Left ventricle myocardium superior (tissue), 1 donor: ENCODE measurements around the gene CDK11B. TPM values are rescaled to one million over a fixed set of nuclear protein-coding genes. Genes with fewer than 3 reads are reported as not detected.
"Not testable (repeated sequence)": the region's sequence is repeated elsewhere in the genome, so short reads cannot be mapped to it uniquely, and the experiment has no call there.

Experiments
- ATAC-seq: fragments of 200-7000 bp; cut with Tn5 transposase; one replicate; pipeline ENCODE4 v1.9.1; 2020; ENCODE audit warnings: mild to moderate bottlenecking, moderate library complexity
- DNase-seq: peaks from one replicate; pipeline ENCODE4 v3.0.0-alpha.2; 2020
- intact Hi-C: fragments of 100-400 bp; cut with micrococcal nuclease; formaldehyde crosslinking; loops from one replicate; pipeline ENCODE4 v1.11.0; 2022
- total RNA-seq: library from RNA; stranded (reverse); fragmentation: NEBNext Ultra II Directional; extraction: Animal tissue kit (Norgen Biotek cat#: 25700); gene quantifications from one replicate; pipeline ENCODE4 v1.2.1, GENCODE V29; 2021
- donor health status: DM: no; HTN: yes; CAD: no; lungs with severe emphysema.

CDK11B gene
- total RNA-seq, 1 donor from 2014 or later: 26.1 TPM

- DNase-seq (peak; percentile 50), ATAC-seq (no peak)
- intact Hi-C loops: no loop called here
Measured at GRCh38 chr1:1665815-1666251, 7.0 kb upstream of the CDK11B start.

GRCh38 chr1:1664941-1665814 is 6.4 kb upstream of the CDK11B start:
- intact Hi-C loops: no loop called here
- DNase-seq (peak; percentile 19), ATAC-seq (no peak)

- DNase-seq, ATAC-seq, intact Hi-C loops: not testable (repeated sequence)
Measured at GRCh38 chr1:1664318-1664717, 5.5 kb upstream of the CDK11B start.

- intact Hi-C loops, ATAC-seq: not testable (repeated sequence)
- peak; percentile 21 for DNase-seq
Measured at GRCh38 chr1:1662830-1663560, 4.2 kb upstream of the CDK11B start.

DNA sequence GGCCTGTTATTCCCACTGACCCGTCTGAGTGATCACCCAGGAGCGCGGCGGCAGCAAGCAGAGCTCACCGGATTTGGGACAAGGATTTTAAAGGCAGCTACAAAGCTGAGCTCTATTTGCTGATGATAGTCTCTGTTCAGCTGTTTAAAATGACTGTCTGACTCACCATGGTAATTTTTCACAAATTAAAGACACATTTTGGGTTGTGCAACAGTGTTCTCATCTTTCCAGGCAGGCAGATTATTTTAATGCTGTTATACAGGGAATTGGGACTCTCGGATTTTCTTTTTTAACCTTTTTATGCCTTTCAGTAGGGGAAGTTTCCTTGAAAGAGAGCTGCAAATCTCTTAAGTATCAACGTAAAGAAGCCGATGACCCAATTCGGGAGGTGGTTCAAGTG is 3.6 kb upstream of the CDK11B start:
- DNase-seq, intact Hi-C loops: not testable (repeated sequence)

GRCh38 chr1:1648265-1648664 is 10.5 kb downstream of the CDK11B start:
- DNase-seq, intact Hi-C loops, ATAC-seq: not testable (repeated sequence)

More for the DNA sequence above, 3.6 kb upstream of the CDK11B start:
- ATAC-seq: not testable (repeated sequence)

- ATAC-seq, DNase-seq, intact Hi-C loops: not testable (repeated sequence)
Measured at GRCh38 chr1:1647567-1648241, 11.1 kb downstream of the CDK11B start.

GRCh38 chr1:1646326-1646725 is 12.5 kb downstream of the CDK11B start:
- intact Hi-C loops, DNase-seq, ATAC-seq: not testable (repeated sequence)

GRCh38 chr1:1640711-1641461 is 17.9 kb downstream of the CDK11B start:
- DNase-seq: not testable (repeated sequence)

GRCh38 chr1:1640081-1640480 is 18.7 kb downstream of the CDK11B start:
- intact Hi-C loops, DNase-seq, ATAC-seq: not testable (repeated sequence)

More at GRCh38 chr1:1640711-1641461, 17.9 kb downstream of the CDK11B start:
- ATAC-seq, intact Hi-C loops: not testable (repeated sequence)

- DNase-seq, intact Hi-C loops, ATAC-seq: not testable (repeated sequence)
Measured at GRCh38 chr1:1639368-1639767, 19.4 kb downstream of the CDK11B start.

DNA sequence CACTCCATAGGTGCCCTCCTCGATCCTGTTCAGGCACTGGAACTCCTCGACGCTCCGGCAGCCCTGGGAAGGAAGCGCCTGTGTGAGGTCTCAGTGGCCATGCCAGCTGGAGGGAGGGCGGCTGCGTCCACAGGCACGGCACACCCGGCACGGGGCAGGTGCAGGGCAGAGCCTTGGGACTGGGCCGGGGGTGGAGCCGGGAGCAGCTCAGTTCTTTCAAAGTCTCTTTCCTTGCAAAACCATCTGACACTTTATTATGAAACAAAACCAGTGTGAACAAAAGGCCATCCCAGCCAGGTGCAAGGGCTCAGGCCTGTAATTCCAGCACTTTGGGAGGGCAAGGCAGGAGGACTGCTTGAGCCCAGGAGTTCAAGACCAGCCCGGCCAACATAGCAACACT is 20.3 kb downstream of the CDK11B start:
- ATAC-seq, DNase-seq, intact Hi-C loops: not testable (repeated sequence)

DNA sequence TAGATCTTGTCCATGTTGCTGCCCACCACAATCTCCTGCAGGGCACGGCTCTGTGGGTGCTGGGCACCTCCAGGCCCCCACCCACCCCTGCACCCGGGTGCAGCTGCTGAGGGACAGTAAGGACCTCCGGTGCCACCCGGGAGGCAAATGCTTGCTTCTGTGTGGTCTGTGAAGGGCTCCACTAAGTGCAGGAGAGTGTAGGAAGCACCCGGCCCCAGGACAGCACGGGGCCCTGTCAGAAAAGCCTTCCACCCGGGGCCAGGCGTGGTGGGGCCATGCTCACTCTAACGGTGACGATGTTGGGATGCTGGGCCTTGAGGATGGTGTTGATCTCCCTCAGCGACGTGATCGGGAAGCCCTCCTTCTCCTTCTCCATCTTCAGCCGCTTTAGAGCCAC is 21.3 kb downstream of the CDK11B start:
- DNase-seq, intact Hi-C loops, ATAC-seq: not testable (repeated sequence)

GRCh38 chr1:1636621-1637478 is 22.0 kb downstream of the CDK11B start:
- intact Hi-C loops, ATAC-seq: not testable (repeated sequence)
- DNase-seq: peak; percentile 20

DNA sequence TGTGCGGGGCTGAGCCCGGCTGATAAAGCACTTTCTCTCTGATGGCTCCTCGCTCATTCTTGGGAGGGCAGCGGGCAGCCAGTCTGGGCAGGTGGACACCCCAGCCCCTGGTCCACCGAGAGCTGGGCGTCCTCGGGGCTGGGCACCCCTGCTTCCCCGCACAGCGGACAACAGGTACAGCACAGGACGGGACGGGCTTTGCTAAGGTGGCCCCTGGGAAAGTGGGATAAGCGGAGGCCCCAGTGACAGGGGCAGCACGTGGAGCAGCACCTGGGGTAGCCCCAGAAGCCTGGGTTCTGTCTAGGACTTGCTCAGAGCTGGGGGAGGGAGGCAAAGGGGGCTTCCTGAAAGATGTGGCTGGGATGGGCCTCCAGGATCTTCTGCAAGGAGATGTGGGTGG is 24.2 kb downstream of the CDK11B start:
- peak; percentile 24 for DNase-seq

GRCh38 chr1:1633409-1633808 is 25.4 kb downstream of the CDK11B start:
- intact Hi-C loops: not testable (repeated sequence)
- peak; percentile 45 for ATAC-seq

More for the DNA sequence above, 24.2 kb downstream of the CDK11B start:
- intact Hi-C loops, ATAC-seq: not testable (repeated sequence)

DNA sequence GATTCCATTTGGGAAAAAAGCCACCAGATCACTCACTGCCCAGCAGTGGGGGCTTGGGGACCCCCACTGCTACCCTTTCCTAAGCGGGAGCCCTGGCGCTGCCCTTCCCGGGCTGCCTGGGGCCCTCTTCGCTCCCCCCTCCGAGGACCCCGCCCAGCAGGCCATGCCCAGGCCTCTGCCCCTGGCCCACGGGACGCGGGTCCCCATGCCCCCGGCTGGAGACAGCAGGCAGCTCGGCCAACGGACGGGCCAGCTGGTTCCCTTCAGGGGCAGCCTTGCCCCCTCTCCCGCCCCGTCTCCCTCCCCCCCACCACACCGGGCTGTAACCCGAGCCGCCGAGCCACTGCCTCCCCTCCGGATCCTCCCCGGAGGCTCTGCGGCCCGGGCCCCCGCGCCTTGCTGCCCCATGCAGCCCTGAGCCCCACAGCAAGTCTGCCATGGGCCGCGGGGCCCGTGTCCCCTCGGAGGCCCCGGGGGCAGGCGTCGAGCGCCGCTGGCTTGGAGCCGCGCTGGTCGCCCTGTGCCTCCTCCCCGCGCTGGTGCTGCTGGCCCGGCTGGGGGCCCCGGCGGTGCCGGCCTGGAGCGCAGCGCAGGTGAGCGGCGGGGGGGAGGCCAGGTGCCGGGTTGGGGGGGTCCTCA is 26.9 kb downstream of the CDK11B start, which contains the start of gene MMP23B:
MMP23B (plus strand) TSS at position 392 of the 639 bp plus-strand sequence; CDS start at position 438, 46 bp downstream.
- intact Hi-C loops: no loop called here
- DNase-seq: peak; percentile 64
- peak; percentile 8 for ATAC-seq

More at GRCh38 chr1:1633409-1633808, 25.4 kb downstream of the CDK11B start:
- DNase-seq: not testable (repeated sequence)
